ENCODE results near the gene L1TD1.
"Not testable (repeated sequence)": the region's sequence is repeated elsewhere in the genome, so short reads cannot be mapped to it uniquely, and the experiment has no call there.

The L1TD1 gene

GRCh38 chr1:62239652-62240403 is 45.2 kb downstream of the L1TD1 start:
- not testable (repeated sequence) for FAIRE-seq

- no peak for FAIRE-seq
These were observed 46.2 kb downstream of the L1TD1 start for GRCh38 chr1:62240651-62241370.

DNA sequence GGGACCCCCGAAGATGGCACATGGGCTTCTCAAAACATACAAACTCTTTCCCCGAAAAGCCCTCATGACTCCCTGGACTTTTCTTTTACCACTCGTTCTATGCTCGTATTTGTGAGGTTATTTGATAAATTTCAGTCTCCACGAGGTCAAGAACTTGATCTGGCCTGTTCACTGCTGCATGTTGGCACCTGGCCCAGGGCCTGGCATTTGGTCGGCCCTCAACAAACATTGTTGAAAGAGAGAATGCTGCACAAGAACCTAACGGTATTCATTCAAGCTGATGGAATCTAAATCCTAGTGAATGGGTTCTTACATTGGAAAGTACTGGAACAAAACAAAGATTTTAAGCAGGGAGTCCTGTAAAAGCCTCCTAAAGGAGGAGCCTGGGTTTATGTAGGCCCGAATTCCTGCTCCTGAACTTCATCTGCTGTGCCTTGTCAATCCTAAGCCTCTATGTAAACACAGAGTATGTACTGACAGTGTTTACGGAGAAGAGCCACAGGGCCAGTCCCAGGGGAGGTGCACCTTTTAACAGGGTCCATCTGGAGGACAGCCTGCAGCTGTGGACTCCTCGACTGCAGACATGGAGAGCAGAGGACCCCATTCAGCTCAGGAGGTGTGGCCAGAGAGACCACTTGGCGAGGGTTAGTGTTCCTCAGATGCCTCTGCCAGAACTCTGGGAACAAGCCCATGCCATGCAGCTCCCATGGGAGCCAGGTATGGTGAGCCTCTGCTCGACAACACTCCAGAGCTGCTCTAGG is 46.9 kb downstream of the L1TD1 start:
- no peak for FAIRE-seq

DNA sequence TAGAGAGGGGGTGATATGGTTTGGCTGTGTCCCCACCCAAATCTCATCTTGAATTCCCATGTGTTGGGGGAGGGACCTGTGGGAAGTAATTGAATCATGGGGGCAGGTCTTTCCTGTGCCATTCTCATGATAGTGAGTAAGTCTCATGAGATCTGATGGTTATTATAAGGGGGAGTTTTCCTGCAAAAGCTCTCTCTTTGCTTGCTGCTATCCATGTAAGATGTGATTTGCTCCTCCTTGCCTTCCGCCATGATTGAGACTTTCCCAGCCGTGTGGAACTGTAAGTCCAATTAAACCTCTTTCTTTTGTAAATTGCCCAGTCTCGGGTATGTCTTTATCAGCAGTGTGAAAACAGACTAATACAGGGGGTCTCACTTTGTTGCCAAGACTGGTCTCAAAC is 49.7 kb downstream of the L1TD1 start:
- FAIRE-seq, result not testable (repeated sequence)

- no peak for FAIRE-seq
These were observed 50.6 kb downstream of the L1TD1 start for GRCh38 chr1:62245201-62245600.

GRCh38 chr1:62247391-62248168 is 52.9 kb downstream of the L1TD1 start:
- no peak for FAIRE-seq

DNA sequence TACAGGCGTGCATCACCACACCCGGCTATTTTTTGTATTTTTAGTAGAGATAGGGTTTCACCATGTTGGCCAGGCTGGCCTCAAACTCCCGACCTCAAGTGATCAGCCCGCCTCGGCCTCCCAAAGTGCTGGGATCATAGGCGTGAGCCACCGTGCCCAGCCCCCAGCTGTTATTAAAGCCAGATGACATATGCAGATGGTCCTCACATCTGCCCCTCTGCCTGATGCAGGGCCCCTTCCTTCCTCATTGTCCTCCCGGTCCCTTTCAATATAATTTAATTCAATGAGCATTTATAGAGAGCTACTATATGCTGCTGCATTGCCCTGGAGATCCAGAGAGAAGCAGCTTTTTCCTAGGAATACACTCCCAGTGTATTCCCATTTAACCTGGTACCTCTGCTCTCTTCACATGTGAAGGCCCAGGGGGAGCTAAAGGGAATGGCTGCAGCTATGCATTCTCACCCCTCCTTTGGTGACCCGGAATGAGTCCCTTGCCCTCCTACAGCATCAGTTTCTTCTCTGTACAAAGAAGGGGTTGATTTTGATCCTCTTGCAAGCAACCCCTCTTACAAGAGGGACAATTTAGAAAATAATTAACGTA is 55.6 kb downstream of the L1TD1 start:
- no peak for FAIRE-seq

DNA sequence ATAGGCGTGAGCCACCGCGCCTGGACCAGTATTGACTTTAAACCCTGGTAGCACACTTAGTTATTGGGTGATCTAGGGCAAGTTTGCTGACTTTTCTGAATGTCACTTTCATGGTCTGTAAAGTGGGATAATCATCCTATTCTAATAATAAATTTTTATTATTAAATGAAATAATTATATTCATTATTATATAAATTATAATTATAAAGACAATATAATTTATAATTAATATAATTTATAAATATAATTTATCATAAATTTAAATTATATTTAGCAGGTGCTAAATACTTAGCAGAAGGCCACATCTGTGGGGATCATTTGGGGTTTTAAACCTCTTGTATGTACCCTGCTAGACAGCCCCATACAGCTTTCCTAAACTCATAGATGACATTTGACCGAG is 64.9 kb downstream of the L1TD1 start:
- no peak for FAIRE-seq

DNA sequence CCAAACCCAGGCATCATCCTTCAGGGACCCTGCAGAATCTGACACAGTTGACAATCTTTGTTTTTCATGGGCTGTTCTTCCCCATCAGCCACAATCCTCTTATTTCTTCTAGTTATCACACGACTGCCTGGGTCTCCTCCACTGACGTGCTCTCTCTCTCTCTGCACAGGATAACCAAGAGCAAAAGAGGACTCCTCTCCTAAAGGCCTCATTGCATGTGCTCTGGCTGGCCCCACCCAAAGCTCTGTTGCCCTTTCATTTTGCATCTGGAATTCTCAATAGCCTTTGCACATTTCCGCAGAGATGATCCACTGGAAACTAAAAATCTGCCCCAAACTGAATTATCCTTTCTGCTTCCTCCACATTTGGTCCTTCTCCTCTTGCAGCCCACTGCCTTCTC is 66.0 kb downstream of the L1TD1 start:
- FAIRE-seq, result no peak

All from islet of Langerhans (tissue), 1 donor.